Measurements from ENCODE around the gene TMCC1. TPM values are rescaled to one million over a fixed set of nuclear protein-coding genes. Genes with fewer than 3 reads are reported as not detected.

TMCC1 gene
- total and polyA plus RNA-seq, 4 experiments from 2014 or later, result 5.1 to 39.3 (median 21.3) TPM

DNA sequence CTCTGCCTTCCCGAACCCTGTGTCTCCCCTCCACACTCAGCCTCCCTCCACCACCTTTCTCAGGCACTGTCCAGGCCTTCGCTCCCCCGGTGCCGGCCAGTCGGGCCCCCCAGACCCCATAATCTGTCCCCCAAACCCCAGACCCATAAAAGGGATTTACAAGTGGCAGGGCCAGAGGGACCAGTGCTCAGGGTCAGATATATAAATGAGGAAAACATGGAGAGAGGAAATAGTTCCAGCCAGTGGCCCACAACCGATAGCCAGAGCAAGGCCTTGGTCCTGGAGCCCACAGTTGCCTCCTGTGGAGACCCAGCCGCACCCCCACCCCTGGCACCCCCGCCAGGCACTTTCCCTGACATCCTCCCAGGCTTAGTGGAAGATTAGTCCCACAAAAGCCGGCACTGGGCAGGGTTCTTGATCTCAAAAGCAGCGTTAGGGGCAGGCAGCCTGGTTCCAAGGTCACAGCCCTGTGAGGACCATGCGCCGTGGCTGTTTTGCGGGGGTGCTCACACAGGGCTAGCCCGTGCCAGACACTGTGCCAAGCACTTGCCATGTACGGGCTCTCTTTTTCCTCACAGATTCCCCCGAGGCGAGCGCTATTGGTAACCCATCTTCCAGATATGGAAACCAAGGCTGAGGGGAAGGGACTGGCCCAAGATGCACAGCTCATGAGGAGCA lies 286.0 kb downstream of the TMCC1 start:
- Mint-ChIP-seq H3K27ac (peak overlapping the region in 6 of 7 donors; percentile 47 to 82 (median 64)), H3K9me3 (no peaks in the 10 kb centered on the region), H3K4me3 (peak overlapping the region; percentile 84 to 91 (median 88)), H3K36me3 (peaks cover 0 to 3% of the 10 kb centered on the region in 2 donors), H3K4me1 (peaks cover 18 to 46% (median 29%) of the 10 kb centered on the region in 4 donors), H3K27me3 (peaks cover 2 to 4% of the 10 kb centered on the region in 2 donors)
- H3K4me3 ChIP-seq (ENCODE audit: low read length in 2 of 2), result no peak overlapping the region
- ChIA-PET CTCF (ENCODE audit: partially characterized antibody) (interaction anchor here (1.5 to 2.8 kb wide), 2 partner anchors 30 to 117 kb away, joined by 7 to 19 read pairs; no protein-coding TSS in a partner anchor), POLR2A (ENCODE audit: partially characterized antibody) (interaction anchor here (0.6 to 7.7 kb wide), 6 partner anchors 11 to 424 kb away, joined by 3 to 154 read pairs (median 5); no protein-coding TSS in a partner anchor)
- no peaks in the 10 kb centered on the region for H3K9me3 ChIP-seq (ENCODE audit: control insufficient read depth in 1 of 2, low read length in 2 of 2)
- DNase-seq, result no peak
- H3K36me3 ChIP-seq (ENCODE audit: insufficient read depth, low read length), result no peaks in the 10 kb centered on the region
- no peak overlapping the region for H3K27ac ChIP-seq (ENCODE audit: low read depth, low read length)
- no peaks in the 10 kb centered on the region for H3K27me3 ChIP-seq (ENCODE audit: insufficient read depth, low read length)
- H3K4me1 ChIP-seq (ENCODE audit: insufficient read depth, low read length), result peaks cover 28% of the 10 kb centered on the region
- intact Hi-C loops (cut with micrococcal nuclease), result loop anchor here (1.0 to 10.0 kb wide), 5 partner anchors 19 to 286 kb away; partner anchors contain the start of genes IFT122 and TMCC1

DNA sequence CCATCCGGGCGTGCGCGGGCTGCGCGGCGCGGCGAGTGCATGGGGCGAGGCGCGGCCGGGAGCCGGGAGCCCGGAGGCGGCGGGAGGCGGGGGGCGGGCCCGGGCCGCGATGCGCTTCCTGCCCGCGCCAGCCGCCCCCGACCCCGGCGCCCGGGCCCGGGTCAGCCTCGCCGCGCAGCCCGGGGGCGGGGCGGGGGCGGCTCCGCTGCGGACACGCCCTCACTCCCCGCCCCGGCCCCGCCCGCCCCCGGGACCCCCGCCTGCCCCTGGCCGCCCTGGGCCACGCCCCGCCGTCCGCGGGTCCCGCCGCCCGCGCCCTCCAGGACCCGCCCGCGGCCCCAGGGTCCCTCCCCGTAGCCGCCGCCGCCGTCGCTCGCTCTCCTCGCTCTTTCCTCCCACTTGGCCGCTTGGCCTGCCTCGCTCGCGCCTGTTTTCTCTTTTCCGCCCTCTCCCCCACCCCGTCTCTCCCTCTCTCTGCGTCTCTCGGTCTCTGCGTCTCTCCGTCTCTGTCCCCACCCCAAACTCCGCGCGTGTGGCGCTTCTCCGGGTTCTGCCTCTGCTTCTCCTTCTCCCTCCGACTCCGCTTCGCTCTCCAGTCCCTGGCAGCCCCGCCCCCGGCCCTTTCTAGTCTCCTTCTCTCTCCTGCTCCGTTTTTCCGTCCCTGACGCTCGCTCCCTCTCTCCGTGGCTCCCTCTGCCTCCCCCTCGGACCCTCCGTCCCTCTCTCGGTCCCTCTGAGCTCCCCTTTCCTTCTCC lies 286.7 kb downstream of the TMCC1 start, which contains the start of gene PLXND1:
Gene PLXND1, minus strand, starts transcription at position 41 of the 755 bp plus-strand sequence. Its CDS starts 37 bp downstream, at position 4.
- peak within 1 kb of the TSS; percentile 81 to 99 (median 93) for H3K27ac Mint-ChIP-seq
- H3K36me3 ChIP-seq (ENCODE audit: insufficient read depth, low read length), result no peaks in the 10 kb centered on the region
- peak within 1 kb of the TSS in 1 of 2 donors; percentile 62 for H3K4me3 ChIP-seq (ENCODE audit: low read length in 2 of 2)
- H3K36me3 Mint-ChIP-seq, result peaks cover 0 to 3% of the 10 kb centered on the region in 2 donors
- peak within 1 kb of the TSS; percentile 91 to 99 (median 95) for H3K4me3 Mint-ChIP-seq
- H3K27ac ChIP-seq (ENCODE audit: low read depth, low read length), result no peak within 1 kb of the TSS
- no peaks in the 10 kb centered on the region for H3K9me3 ChIP-seq (ENCODE audit: control insufficient read depth in 1 of 2, low read length in 2 of 2)
- intact Hi-C loops (cut with micrococcal nuclease), result loop anchor here (1.0 to 10.0 kb wide), 5 partner anchors 20 to 286 kb away; partner anchors contain the start of genes IFT122 and TMCC1
- H3K4me1 ChIP-seq (ENCODE audit: insufficient read depth, low read length), result peaks cover 28% of the 10 kb centered on the region
- POLR2A ChIA-PET (ENCODE audit: partially characterized antibody), result interaction anchor here (0.6 to 7.7 kb wide), 10 partner anchors 12 to 424 kb away, joined by 4 to 154 read pairs (median 10); partner anchors contain the start of genes IFT122 and MBD4
- peaks cover 21 to 50% (median 32%) of the 10 kb centered on the region in 4 donors for H3K4me1 Mint-ChIP-seq
- peak in 4 of 5 donors; percentile 36 to 55 (median 46) for DNase-seq
- no peaks in the 10 kb centered on the region for H3K27me3 ChIP-seq (ENCODE audit: insufficient read depth, low read length)
- peaks cover 2 to 4% of the 10 kb centered on the region in 2 donors for H3K27me3 Mint-ChIP-seq
- H3K9me3 Mint-ChIP-seq, result no peaks in the 10 kb centered on the region
- CTCF ChIA-PET (ENCODE audit: partially characterized antibody), result interaction anchor here (1.1 to 1.7 kb wide), 4 partner anchors 14 to 115 kb away, joined by 3 to 13 read pairs (median 6); no protein-coding TSS in a partner anchor

DNA sequence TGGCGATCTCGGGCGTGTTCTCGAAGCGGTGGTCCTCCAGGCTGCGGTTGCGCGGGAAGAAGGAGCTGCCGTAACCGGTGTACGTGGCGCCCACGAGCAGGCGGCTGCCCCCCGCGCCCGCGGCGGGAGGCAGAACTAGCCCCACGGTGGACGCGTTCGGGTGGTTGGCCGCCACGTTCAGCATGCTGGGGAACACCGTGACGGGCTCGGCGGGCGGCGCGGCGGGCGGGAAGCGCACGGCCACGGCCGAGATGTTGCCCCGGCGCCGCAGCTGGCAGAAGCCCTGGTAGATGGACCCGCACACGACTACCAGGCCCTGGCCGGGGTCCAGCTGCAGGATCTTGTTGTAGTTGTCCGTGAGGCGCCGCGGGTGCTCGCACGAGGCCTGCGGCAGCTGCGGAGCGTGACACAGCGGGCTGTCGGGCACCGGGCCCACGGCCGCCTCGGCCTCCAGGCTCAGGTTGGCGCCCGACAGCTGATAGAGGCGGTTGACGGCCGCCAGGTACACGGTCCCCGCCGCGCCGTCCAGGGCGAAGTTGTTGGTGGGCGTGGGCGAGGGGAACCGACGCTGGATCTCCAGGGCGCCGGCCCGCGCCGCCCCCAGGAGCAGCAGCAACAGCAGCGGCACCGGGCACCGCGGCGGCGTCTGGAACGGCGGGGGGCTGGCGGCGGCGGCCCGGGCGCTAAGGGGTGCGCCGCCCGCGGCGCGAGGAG lies 287.4 kb downstream of the TMCC1 start:
- H3K27me3 ChIP-seq (ENCODE audit: insufficient read depth, low read length), result no peaks in the 10 kb centered on the region
- H3K4me1 ChIP-seq (ENCODE audit: insufficient read depth, low read length), result peaks cover 28% of the 10 kb centered on the region
- Mint-ChIP-seq H3K27me3 (peaks cover 2 to 4% of the 10 kb centered on the region in 2 donors), H3K36me3 (peaks cover 0 to 3% of the 10 kb centered on the region in 2 donors), H3K4me1 (peaks cover 23 to 50% (median 36%) of the 10 kb centered on the region in 4 donors), H3K27ac (peak overlapping the region in 6 of 7 donors; percentile 81 to 99 (median 92)), H3K9me3 (no peaks in the 10 kb centered on the region), H3K4me3 (peak overlapping the region; percentile 91 to 99 (median 95))
- ChIA-PET POLR2A (ENCODE audit: partially characterized antibody) (interaction anchor here (0.9 to 7.7 kb wide), 18 partner anchors 11 to 506 kb away, joined by 3 to 154 read pairs (median 6); partner anchors contain the start of genes IFT122 and MBD4), CTCF (ENCODE audit: partially characterized antibody) (interaction anchor here (1.0 to 2.2 kb wide), 7 partner anchors 12 to 116 kb away, joined by 3 to 18 read pairs (median 4); no protein-coding TSS in a partner anchor)
- H3K9me3 ChIP-seq (ENCODE audit: control insufficient read depth in 1 of 2, low read length in 2 of 2), result no peaks in the 10 kb centered on the region
- no peaks in the 10 kb centered on the region for H3K36me3 ChIP-seq (ENCODE audit: insufficient read depth, low read length)
- peak in 3 of 5 donors; percentile 10 to 30 (median 14) for DNase-seq
- H3K27ac ChIP-seq (ENCODE audit: low read depth, low read length), result no peak overlapping the region
- intact Hi-C loops (cut with micrococcal nuclease), result loop anchor here (1.0 to 10.0 kb wide), 4 partner anchors 21 to 165 kb away; partner anchors contain the start of gene IFT122
- peak overlapping the region in 1 of 2 donors; percentile 62 for H3K4me3 ChIP-seq (ENCODE audit: low read length in 2 of 2)

GRCh38 chr3:129605203-129605921 lies 288.1 kb downstream of the TMCC1 start:
- Mint-ChIP-seq H3K4me3 (peak overlapping the region; percentile 91 to 99 (median 95)), H3K9me3 (no peaks in the 10 kb centered on the region), H3K36me3 (peaks cover 0 to 3% of the 10 kb centered on the region in 2 donors), H3K27ac (peak overlapping the region in 6 of 7 donors; percentile 81 to 99 (median 92)), H3K27me3 (peaks cover 2 to 4% of the 10 kb centered on the region in 2 donors), H3K4me1 (peaks cover 23 to 56% (median 39%) of the 10 kb centered on the region in 4 donors)
- peak; percentile 50 to 63 (median 56) for DNase-seq
- Histone ChIP-seq H3K9me3 (ENCODE audit: control insufficient read depth in 1 of 2, low read length in 2 of 2) (no peaks in the 10 kb centered on the region), H3K4me1 (ENCODE audit: insufficient read depth, low read length) (peaks cover 28% of the 10 kb centered on the region), H3K27ac (ENCODE audit: low read depth, low read length) (no peak overlapping the region), H3K36me3 (ENCODE audit: insufficient read depth, low read length) (no peaks in the 10 kb centered on the region), H3K27me3 (ENCODE audit: insufficient read depth, low read length) (no peaks in the 10 kb centered on the region), H3K4me3 (ENCODE audit: low read length in 2 of 2) (peak overlapping the region in 1 of 2 donors; percentile 62)
- intact Hi-C loops (cut with micrococcal nuclease), result loop anchor here (10.0 kb wide), 1 partner anchor 51 kb away; no protein-coding TSS in a partner anchor
- ChIA-PET POLR2A (ENCODE audit: partially characterized antibody) (interaction anchor here (0.9 to 7.7 kb wide), 18 partner anchors 11 to 507 kb away, joined by 3 to 154 read pairs (median 6); partner anchors contain the start of genes IFT122 and MBD4), CTCF (ENCODE audit: partially characterized antibody) (interaction anchor here (0.8 to 2.2 kb wide), 8 partner anchors 12 to 227 kb away, joined by 3 to 18 read pairs (median 4); no protein-coding TSS in a partner anchor)

- peaks cover 2 to 4% of the 10 kb centered on the region in 2 donors for H3K27me3 Mint-ChIP-seq
- peak overlapping the region; percentile 69 to 91 (median 76) for H3K4me3 Mint-ChIP-seq
- DNase-seq, result peak in 1 of 5 donors; percentile 25
- Histone ChIP-seq H3K9me3 (ENCODE audit: control insufficient read depth in 1 of 2, low read length in 2 of 2) (no peaks in the 10 kb centered on the region), H3K27me3 (ENCODE audit: insufficient read depth, low read length) (no peaks in the 10 kb centered on the region), H3K36me3 (ENCODE audit: insufficient read depth, low read length) (no peaks in the 10 kb centered on the region), H3K27ac (ENCODE audit: low read depth, low read length) (no peak overlapping the region), H3K4me1 (ENCODE audit: insufficient read depth, low read length) (peaks cover 28% of the 10 kb centered on the region), H3K4me3 (ENCODE audit: low read length in 2 of 2) (no peak overlapping the region)
- H3K4me1 Mint-ChIP-seq, result peaks cover 26 to 61% (median 41%) of the 10 kb centered on the region in 4 donors
- POLR2A ChIA-PET (ENCODE audit: partially characterized antibody), result interaction anchor here (1.2 to 7.7 kb wide), 13 partner anchors 10 to 484 kb away, joined by 3 to 154 read pairs (median 6); partner anchors contain the start of genes IFT122 and MBD4
- H3K27ac Mint-ChIP-seq, result peak overlapping the region in 2 of 7 donors; percentile 30 to 41
- H3K9me3 Mint-ChIP-seq, result no peaks in the 10 kb centered on the region
- CTCF ChIA-PET (ENCODE audit: partially characterized antibody), result interaction anchor here (0.8 to 2.2 kb wide), 7 partner anchors 12 to 228 kb away, joined by 3 to 18 read pairs (median 3); no protein-coding TSS in a partner anchor
- H3K36me3 Mint-ChIP-seq, result peaks cover 0 to 3% of the 10 kb centered on the region in 2 donors
- intact Hi-C loops (cut with micrococcal nuclease), result loop anchor here (10.0 kb wide), 1 partner anchor 50 kb away; no protein-coding TSS in a partner anchor
Observed at GRCh38 chr3:129604767-129605166, 288.7 kb downstream of the TMCC1 start.
